Endothelial cell (in vitro differentiated cells): Measurements from ENCODE around the gene CREBBP. TPM values are rescaled to one million over a fixed set of nuclear protein-coding genes. Genes with fewer than 3 reads are reported as not detected.

ENCODE experiments used
- DNase-seq: peaks from one replicate; pipeline ENCODE4 v3.0.0; 2021; ENCODE audit warnings: low spot score
- H3K27ac Mint-ChIP-seq: one replicate; pipeline ENCODE4 v1.8.0; 2021; ENCODE audit warnings: mixed read lengths, inconsistent platforms; ENCODE audit not compliant: unreplicated experiment
- H3K27me3 Mint-ChIP-seq: one replicate; pipeline ENCODE4 v1.8.0; 2021; ENCODE audit warnings: mild to moderate bottlenecking, moderate library complexity, mixed read lengths, inconsistent platforms; ENCODE audit not compliant: unreplicated experiment
- H3K36me3 Mint-ChIP-seq: one replicate; pipeline ENCODE4 v1.8.0; 2021; ENCODE audit warnings: mild to moderate bottlenecking, low read depth, mixed read lengths, inconsistent platforms; ENCODE audit not compliant: unreplicated experiment
- H3K4me1 Mint-ChIP-seq: one replicate; pipeline ENCODE4 v1.8.0; 2021; ENCODE audit warnings: mild to moderate bottlenecking, mixed read lengths, inconsistent platforms; ENCODE audit not compliant: unreplicated experiment
- H3K4me3 Mint-ChIP-seq: one replicate; pipeline ENCODE4 v1.8.0; 2021; ENCODE audit warnings: mild to moderate bottlenecking, mixed read lengths, inconsistent platforms; ENCODE audit not compliant: unreplicated experiment
- H3K9me3 Mint-ChIP-seq: one replicate; pipeline ENCODE4 v1.8.0; 2021; ENCODE audit warnings: mixed read lengths, inconsistent platforms; ENCODE audit not compliant: unreplicated experiment
- CTCF ChIP-seq: fragments of 200-600 bp; sonication (generic); IDR thresholded peaks from one replicate; pipeline ENCODE4 v1.5.0; 2021; ENCODE audit warnings: antibody characterized with exemption; ENCODE audit not compliant: unreplicated experiment
- total RNA-seq: library from RNA; stranded (reverse); fragmentation: NEBNext Ultra II Directional; extraction: Animal tissue kit (Norgen Biotek cat#: 25700); gene quantifications from one replicate; pipeline ENCODE4 v1.2.1, GENCODE V29; 2021; ENCODE audit not compliant: unreplicated experiment

The CREBBP gene
- total RNA-seq, 1 donor from 2014 or later: 66.3 TPM

DNA sequence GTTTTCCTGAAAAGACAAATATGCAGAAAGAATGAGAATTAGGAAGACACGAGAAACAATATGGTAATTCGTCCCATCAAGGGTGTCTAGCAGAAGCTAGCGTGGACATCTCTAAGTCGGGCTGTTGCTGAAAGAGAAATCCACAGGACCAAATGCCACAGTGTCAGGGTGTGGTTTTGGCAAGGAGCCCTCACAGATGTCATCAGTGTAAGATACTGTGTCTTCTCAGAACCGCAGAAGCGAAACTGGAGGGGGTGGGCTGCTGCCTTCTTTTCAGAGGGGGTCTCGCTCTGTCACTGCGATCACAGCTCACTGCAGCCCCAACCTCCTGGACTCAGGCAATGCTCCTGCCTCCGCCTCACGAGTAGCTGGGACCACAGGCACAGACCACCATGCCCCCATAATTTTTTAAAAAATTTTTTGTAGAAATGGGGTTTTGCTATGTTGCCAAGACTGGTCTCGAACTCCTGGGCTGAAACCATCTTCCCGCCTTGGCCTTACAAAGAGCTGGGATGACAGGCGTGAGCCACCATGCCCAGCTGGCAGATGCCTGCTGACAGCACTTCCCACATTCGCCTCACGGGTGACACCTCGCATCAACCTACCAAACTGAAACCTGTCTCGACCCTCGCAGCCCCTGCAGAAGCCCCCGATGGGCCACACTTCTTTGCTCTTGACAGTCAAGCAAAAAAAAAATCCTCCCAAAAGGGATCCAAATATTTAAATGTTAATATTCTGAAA is 189.4 kb downstream of the CREBBP start:
- no peak for DNase-seq
- Mint-ChIP-seq H3K9me3 (no peaks in the 10 kb centered on the region), H3K4me1 (peaks cover 4% of the 10 kb centered on the region), H3K27me3 (peaks cover 5% of the 10 kb centered on the region), H3K4me3 (no peak overlapping the region), H3K36me3 (peaks cover 12% of the 10 kb centered on the region), H3K27ac (no peak overlapping the region)
- no peak for TF ChIP-seq CTCF

GRCh38 chr16:3690470-3690928 is 190.0 kb downstream of the CREBBP start:
- DNase-seq: peak; percentile 91
- peaks cover 6% of the 10 kb centered on the region for H3K27me3 Mint-ChIP-seq
- no peaks in the 10 kb centered on the region for H3K9me3 Mint-ChIP-seq
- no peak overlapping the region for H3K4me3 Mint-ChIP-seq
- no peak overlapping the region for H3K27ac Mint-ChIP-seq
- H3K4me1 Mint-ChIP-seq: peaks cover 4% of the 10 kb centered on the region
- H3K36me3 Mint-ChIP-seq: peaks cover 12% of the 10 kb centered on the region
- TF ChIP-seq CTCF: peak; percentile 86

- Mint-ChIP-seq H3K9me3 (no peaks in the 10 kb centered on the region), H3K4me1 (peaks cover 4% of the 10 kb centered on the region), H3K36me3 (peaks cover 14% of the 10 kb centered on the region), H3K27me3 (peaks cover 6% of the 10 kb centered on the region), H3K4me3 (peak overlapping the region; percentile 59), H3K27ac (no peak overlapping the region)
- TF ChIP-seq CTCF: no peak
- no peak for DNase-seq
Measured at GRCh38 chr16:3689731-3690130, 190.8 kb downstream of the CREBBP start.

DNA sequence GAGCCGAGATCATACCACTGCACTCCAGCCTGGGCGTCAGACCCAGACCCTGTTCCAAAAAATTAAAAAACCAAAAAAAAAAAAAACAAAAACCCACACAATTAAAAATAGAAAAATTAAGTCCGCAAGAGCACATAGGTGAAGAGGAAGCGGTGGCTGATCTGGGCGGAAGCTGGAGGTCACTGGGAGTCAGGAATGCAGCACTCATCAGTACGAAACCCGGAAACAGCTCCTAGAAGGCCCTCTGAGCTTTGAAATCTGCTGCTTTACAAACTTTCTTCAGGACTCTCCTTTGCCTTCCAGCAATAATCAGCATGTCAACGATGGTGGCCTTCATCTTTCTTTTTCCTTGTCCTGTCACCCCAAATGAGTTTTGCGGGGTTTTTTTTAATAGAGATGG is 192.7 kb downstream of the CREBBP start:
- TF ChIP-seq CTCF: no peak
- no peak overlapping the region for H3K4me3 Mint-ChIP-seq
- H3K27ac Mint-ChIP-seq: no peak overlapping the region
- H3K4me1 Mint-ChIP-seq: peaks cover 4% of the 10 kb centered on the region
- peaks cover 4% of the 10 kb centered on the region for H3K27me3 Mint-ChIP-seq
- no peak for DNase-seq
- peaks cover 18% of the 10 kb centered on the region for H3K36me3 Mint-ChIP-seq
- H3K9me3 Mint-ChIP-seq: no peaks in the 10 kb centered on the region

- Mint-ChIP-seq H3K36me3 (peaks cover 21% of the 10 kb centered on the region), H3K4me3 (peak overlapping the region; percentile 47), H3K27me3 (peaks cover 4% of the 10 kb centered on the region), H3K27ac (peak overlapping the region; percentile 19), H3K4me1 (peaks cover 4% of the 10 kb centered on the region), H3K9me3 (no peaks in the 10 kb centered on the region)
- DNase-seq: no peak
- TF ChIP-seq CTCF: no peak
Measured at GRCh38 chr16:3687021-3687420, 193.5 kb downstream of the CREBBP start.
